ENCODE results near the gene SPART. TPM values are rescaled to one million over a fixed set of nuclear protein-coding genes. Genes with fewer than 3 reads are reported as not detected.

SPART gene
- total and polyA plus RNA-seq, 4 donors, result 28.0 to 84.7 (median 45.9) TPM

- DNase-seq (no peak), ATAC-seq (ENCODE audit: insufficient read depth, low FRiP score) (no peak)
- no peak overlapping the region for H3K27ac ChIP-seq (ENCODE audit: low read depth in 1 of 2, low read length in 1 of 2)
- H3K9ac ChIP-seq (ENCODE audit: insufficient read depth in 1 of 2, low read length in 2 of 2), result no peak overlapping the region
- H3K36me3 ChIP-seq (ENCODE audit: control insufficient read depth in 4 of 4, insufficient read depth in 4 of 4, low read length in 4 of 4), result no peaks in the 10 kb centered on the region
- 95 to 100% methylated on average over 1 of the region's 1 CpG for WGBS, 2 donors
- no peak overlapping the region for H3K4me3 ChIP-seq
- no peak for TF ChIP-seq CTCF (IDR thresholded peaks at IDR 0.05; ENCODE audit: control extremely low read depth, extremely low read depth)
- peaks cover 0 to 5% (median 0%) of the 10 kb centered on the region in 5 donors for H3K4me1 ChIP-seq (ENCODE audit: control insufficient read depth in 5 of 5, insufficient read depth in 5 of 5, low read length in 5 of 5)
- no peaks in the 10 kb centered on the region for H3K27me3 ChIP-seq (ENCODE audit: control insufficient read depth in 3 of 3, insufficient read depth in 3 of 3, low read length in 2 of 3)
- no peaks in the 10 kb centered on the region for H3K9me3 ChIP-seq (ENCODE audit: control insufficient read depth in 4 of 4, insufficient read depth in 3 of 4, low read length in 3 of 4)
Observed at GRCh38 chr13:36354842-36355623, 8.8 kb upstream of the SPART start.

- H3K9ac ChIP-seq (ENCODE audit: insufficient read depth in 1 of 2, low read length in 2 of 2), result no peak overlapping the region
- no peaks in the 10 kb centered on the region for H3K36me3 ChIP-seq (ENCODE audit: control insufficient read depth in 4 of 4, insufficient read depth in 4 of 4, low read length in 4 of 4)
- no peak overlapping the region for H3K27ac ChIP-seq (ENCODE audit: low read depth in 1 of 2, low read length in 1 of 2)
- no peak for DNase-seq
- H3K27me3 ChIP-seq (ENCODE audit: control insufficient read depth in 3 of 3, insufficient read depth in 3 of 3, low read length in 2 of 3), result no peaks in the 10 kb centered on the region
- no peak for ATAC-seq (ENCODE audit: insufficient read depth, low FRiP score)
- H3K4me3 ChIP-seq, result no peak overlapping the region
- H3K4me1 ChIP-seq (ENCODE audit: control insufficient read depth in 5 of 5, insufficient read depth in 5 of 5, low read length in 5 of 5), result peaks cover 0 to 5% (median 0%) of the 10 kb centered on the region in 5 donors
- 70 to 87% methylated on average over 3 of the region's 3 CpGs for WGBS, 2 donors
- no peaks in the 10 kb centered on the region for H3K9me3 ChIP-seq (ENCODE audit: control insufficient read depth in 4 of 4, insufficient read depth in 3 of 4, low read length in 3 of 4)
- no peak for TF ChIP-seq CTCF (IDR thresholded peaks at IDR 0.05; ENCODE audit: control extremely low read depth, extremely low read depth)
Observed at GRCh38 chr13:36353001-36353400, 6.8 kb upstream of the SPART start.

GRCh38 chr13:36352350-36352749 is 6.2 kb upstream of the SPART start:
- H3K36me3 ChIP-seq (ENCODE audit: control insufficient read depth in 4 of 4, insufficient read depth in 4 of 4, low read length in 4 of 4), result no peaks in the 10 kb centered on the region
- no peaks in the 10 kb centered on the region for H3K9me3 ChIP-seq (ENCODE audit: control insufficient read depth in 4 of 4, insufficient read depth in 3 of 4, low read length in 3 of 4)
- TF ChIP-seq CTCF (IDR thresholded peaks at IDR 0.05; ENCODE audit: control extremely low read depth, extremely low read depth), result no peak
- ATAC-seq (ENCODE audit: insufficient read depth, low FRiP score), result no peak
- no peak overlapping the region for H3K27ac ChIP-seq (ENCODE audit: low read depth in 1 of 2, low read length in 1 of 2)
- H3K4me1 ChIP-seq (ENCODE audit: control insufficient read depth in 5 of 5, insufficient read depth in 5 of 5, low read length in 5 of 5), result peaks cover 0 to 3% (median 0%) of the 10 kb centered on the region in 5 donors
- H3K27me3 ChIP-seq (ENCODE audit: control insufficient read depth in 3 of 3, insufficient read depth in 3 of 3, low read length in 2 of 3), result no peaks in the 10 kb centered on the region
- no peak for DNase-seq
- no peak overlapping the region for H3K4me3 ChIP-seq
- H3K9ac ChIP-seq (ENCODE audit: insufficient read depth in 1 of 2, low read length in 2 of 2), result no peak overlapping the region

All from lung (tissue), 12 donors.